Measurements from ENCODE around the gene N4BP2. TPM values are rescaled to one million over a fixed set of nuclear protein-coding genes. Genes with fewer than 3 reads are reported as not detected.
A peak's percentile ranks its signal among the peaks of the same experiment; 100 is the strongest.

The N4BP2 gene
- total and polyA plus RNA-seq, 2 of the 8 experiments (the other 6 are each of a cell fraction or from before 2014, with no cell fraction given), result 4.4 to 44.7 TPM

- Histone ChIP-seq H2BK12ac (ENCODE audit: low read depth, low read length) (peak within 1 kb of the TSS; percentile 75), H3K4me2 (ENCODE audit: insufficient read depth in 1 of 2, low read depth in 2 of 2, low read length in 2 of 2) (peak within 1 kb of the TSS; percentile 44 to 63), H3K36me3 (ENCODE audit: control insufficient read depth in 2 of 4, insufficient read depth in 4 of 4, low read length in 3 of 4) (no peaks in the 10 kb centered on the region), H4K91ac (replicated peaks; ENCODE audit: insufficient read length, low read length) (peak within 1 kb of the TSS; percentile 29), H2AK5ac (ENCODE audit: low read depth, low read length) (no peak within 1 kb of the TSS), H2BK5ac (ENCODE audit: low read depth, low read length) (peak within 1 kb of the TSS; percentile 79; the same call in 1 of the 2 replicates), H4K20me1 (replicated peaks in 1 of 2; ENCODE audit: control insufficient read depth in 1 of 2, insufficient read depth in 2 of 2, low read length in 2 of 2) (no peaks in the 10 kb centered on the region), H3K27me3 (replicated peaks in 1 of 4; ENCODE audit: control insufficient read depth in 3 of 4, extremely low read depth in 1 of 4, insufficient read depth in 3 of 4, low read length in 3 of 4) (no peaks in the 10 kb centered on the region), H3K4ac (replicated peaks; ENCODE audit: insufficient read length, low read depth, low read length) (no peak within 1 kb of the TSS), H3K56ac (replicated peaks; ENCODE audit: insufficient read length, low read depth, low read length) (no peak within 1 kb of the TSS), H2BK20ac (ENCODE audit: low read length) (peak within 1 kb of the TSS; percentile 62; the same call in 1 of the 2 replicates), H3K9ac (replicated peaks in 1 of 4; ENCODE audit: extremely low read depth in 1 of 4, low read depth in 3 of 4, low read length in 3 of 4) (peak within 1 kb of the TSS in 2 of 4 experiments; percentile 40 to 58; a peak in 5 of 7 replicates), H3K79me2 (ENCODE audit: control insufficient read depth in 1 of 2, insufficient read depth in 2 of 2, low read length in 2 of 2) (peaks cover 0 to 17% of the 10 kb centered on the region in 2 experiments; a peak in 1 of 4 replicates), H3K27ac (ENCODE audit: low read depth, low read length) (peak within 1 kb of the TSS; percentile 88; the same call in 1 of the 2 replicates), H3K4me3 (ENCODE audit: extremely low read depth in 1 of 4, insufficient read depth in 2 of 4, low read depth in 3 of 4, low read length in 4 of 4) (peak within 1 kb of the TSS in 3 of 4 experiments; percentile 15 to 50 (median 27); a peak in 6 of 8 replicates), H2AFZ (ENCODE audit: low read length) (peak within 1 kb of the TSS; percentile 68), H3K4me1 (replicated peaks in 1 of 4; ENCODE audit: control insufficient read depth in 3 of 4, insufficient read depth in 4 of 4, low read length in 3 of 4) (peaks cover 8 to 37% (median 19%) of the 10 kb centered on the region in 4 experiments), H3K14ac (ENCODE audit: insufficient read length) (no peak within 1 kb of the TSS), H3K23me2 (ENCODE audit: low read depth, low read length) (no peaks in the 10 kb centered on the region), H4K5ac (ENCODE audit: insufficient read length, low read depth, low read length) (no peak within 1 kb of the TSS), H2BK120ac (replicated peaks; ENCODE audit: low read depth, low read length) (peak within 1 kb of the TSS; percentile 34), H3K9me3 (ENCODE audit: insufficient read depth in 2 of 2, low read depth in 1 of 2, low read length in 1 of 2) (no peaks in the 10 kb centered on the region), H3K18ac (ENCODE audit: extremely low read depth, low read length) (peak within 1 kb of the TSS; percentile 52), H2BK15ac (ENCODE audit: low read length) (no peak within 1 kb of the TSS), H4K8ac (ENCODE audit: extremely low read depth, insufficient read depth, low read length) (no peak within 1 kb of the TSS), H3K23ac (ENCODE audit: insufficient read length) (no peak within 1 kb of the TSS), H3K79me1 (ENCODE audit: low read depth, low read length) (no peaks in the 10 kb centered on the region)
- ChIA-PET POLR2A (ENCODE audit: partially characterized antibody) (interaction anchor here (0.7 to 1.4 kb wide), 3 partner anchors 34 to 140 kb away, joined by 3 to 6 read pairs (median 3); partner anchors contain the start of gene N4BP2), CTCF (ENCODE audit: partially characterized antibody) (interaction anchor here (1.1 kb wide), 1 partner anchor 32 kb away, joined by 5 read pairs; no protein-coding TSS in a partner anchor)
- WGBS, 2 experiments (ENCODE audit: extremely low coverage in 1 of 2, insufficient coverage in 1 of 2, insufficient read length in 1 of 2, insufficient replicate concordance in 2 of 2, low coverage in 1 of 2, low lambda C conversion rate in 2 of 2, missing lambda C conversion rate in 1 of 2), result 16% methylated on average over 14 of the region's 14 CpGs; no CpG with 5 or more reads in 1 of the 2 experiments
- FAIRE-seq, result peak; percentile 28
- peak in 1 of 2 experiments; percentile 58 for DNase-seq (ENCODE audit: low read depth in 1 of 2, low spot score in 2 of 2)
- 0 out of 2 replicates have a peak, but pooled peaks have one; percentile 25 for TF ChIP-seq E2F6 (IDR thresholded peaks at IDR 0.05)
- no peak for TF ChIP-seq SAP30 (IDR thresholded peaks at IDR 0.05; ENCODE audit: insufficient read depth, insufficient replicate concordance, low read length)
- no peak for TF ChIP-seq EP300 (IDR thresholded peaks at IDR 0.05; ENCODE audit: borderline replicate concordance in 1 of 2, low read depth in 2 of 2, low read length in 2 of 2)
- TF ChIP-seq CHD1 (IDR thresholded peaks at IDR 0.05; ENCODE audit: low read depth, low read length), result no peak
- peak in 1 of 2 experiments; percentile 56; a peak in 2 of 3 replicates for TF ChIP-seq POLR2A (IDR thresholded peaks at IDR 0.05; ENCODE audit: control extremely low read depth in 1 of 2, low read depth in 2 of 2, low read length in 2 of 2)
- peak; percentile 29 for TF ChIP-seq TAF7 (optimal IDR thresholded peaks at IDR 0.05; ENCODE audit: borderline replicate concordance, low read depth, low read length)
- no peak for TF ChIP-seq ATF2 (IDR thresholded peaks at IDR 0.05; ENCODE audit: low read length)
- TF ChIP-seq CEBPB (IDR thresholded peaks at IDR 0.05; ENCODE audit: low read depth, low read length), result no peak
- TF ChIP-seq SP1 (IDR thresholded peaks at IDR 0.05; ENCODE audit: low read depth, low read length), result no peak
- TF ChIP-seq TAF1 (IDR thresholded peaks at IDR 0.05; ENCODE audit: low read depth, low read length), result peak; percentile 53
Observed at GRCh38 chr4:40196724-40197281, 140.2 kb downstream of the N4BP2 start, which contains the start of gene RHOH. Gene RHOH (plus strand): TSS chr4:40197031. CDS start chr4:40243387, 46,356 bp downstream.
